WTC11 (cell line): ENCODE results near the gene TNK2. TPM values are rescaled to one million over a fixed set of nuclear protein-coding genes. Genes with fewer than 3 reads are reported as not detected.

Experiments used
- ATAC-seq: fragments of 200-7000 bp; cut with Tn5 transposase; 2 replicates; pipeline ENCODE4 v1.10.0; 2021; ENCODE audit warnings: mild to moderate bottlenecking, moderate library complexity
- CTCF ChIA-PET: fragments of 300-600 bp; sonication (Branson Sonifier 250); formaldehyde crosslinking; loops from one replicate; lab custom pipeline; 2021; ENCODE audit warnings: antibody characterized with exemption; lab: Charles Lee
- POLR2A ChIA-PET: fragments of 350-600 bp; sonication (Branson Sonifier 250); formaldehyde crosslinking; loops from one replicate; lab custom pipeline; 2021; ENCODE audit warnings: antibody characterized with exemption; lab: Charles Lee
- DNase-seq: peaks from one replicate; pipeline ENCODE4 v3.0.0; 2021; ENCODE audit warnings: low spot score
- H3K27ac Mint-ChIP-seq: 2 replicates; pipeline ENCODE4 v1.8.0; 2021; ENCODE audit warnings: mixed read lengths
- H3K27me3 Mint-ChIP-seq: 2 replicates; pipeline ENCODE4 v1.8.0; 2021; ENCODE audit warnings: low read depth, mild to moderate bottlenecking, moderate library complexity, mixed read lengths
- H3K36me3 Mint-ChIP-seq: 2 replicates; pipeline ENCODE4 v1.8.0; 2021; ENCODE audit warnings: mixed read lengths
- H3K4me1 Mint-ChIP-seq: 2 replicates; pipeline ENCODE4 v1.8.0; 2022; ENCODE audit warnings: mixed read lengths
- H3K4me3 Mint-ChIP-seq: 2 replicates; pipeline ENCODE4 v1.8.0; 2021; ENCODE audit warnings: mild to moderate bottlenecking, moderate library complexity, mixed read lengths
- H3K9me3 Mint-ChIP-seq: 2 replicates; pipeline ENCODE4 v1.8.0; 2021; ENCODE audit warnings: mixed read lengths
- ATF1 ChIP-seq: sonication (generic); formaldehyde crosslinking; IDR thresholded peaks from 2 replicates; pipeline ENCODE4 v1.8.1; 2023; ENCODE audit warnings: mild to moderate bottlenecking, moderate library complexity, missing genetic modification reagents
- CREB1 ChIP-seq: sonication (generic); formaldehyde crosslinking; IDR thresholded peaks from 2 replicates; pipeline ENCODE4 v1.8.0; 2023; ENCODE audit warnings: mild to moderate bottlenecking, missing genetic modification reagents
- ESRRA ChIP-seq: sonication (generic); formaldehyde crosslinking; IDR thresholded peaks from 2 replicates; pipeline ENCODE4 v1.8.1; 2022; ENCODE audit warnings: mild to moderate bottlenecking, missing genetic modification reagents, borderline replicate concordance
- FOXJ3 ChIP-seq: sonication (generic); formaldehyde crosslinking; IDR thresholded peaks from 2 replicates; pipeline ENCODE4 v1.9.0; 2021; ENCODE audit warnings: missing genetic modification reagents, mild to moderate bottlenecking, borderline replicate concordance
- FOXP1 ChIP-seq: sonication (generic); formaldehyde crosslinking; IDR thresholded peaks from 2 replicates; pipeline ENCODE4 v1.8.0; 2022; ENCODE audit warnings: missing genetic modification reagents, mild to moderate bottlenecking, moderate library complexity, borderline replicate concordance
- GABPB1 ChIP-seq: sonication (generic); formaldehyde crosslinking; IDR thresholded peaks from 2 replicates; pipeline ENCODE4 v1.8.1; 2023; ENCODE audit warnings: mild to moderate bottlenecking, missing genetic modification reagents
- NR2C2 ChIP-seq: sonication (generic); formaldehyde crosslinking; IDR thresholded peaks from 2 replicates; pipeline ENCODE4 v1.8.0; 2022; ENCODE audit warnings: mild to moderate bottlenecking, missing genetic modification reagents
- SP1 ChIP-seq: sonication (generic); formaldehyde crosslinking; conservative IDR thresholded peaks from 2 replicates; pipeline ENCODE4 v1.8.1; 2022; ENCODE audit warnings: missing genetic modification reagents
- TP53 ChIP-seq: sonication (generic); formaldehyde crosslinking; IDR thresholded peaks from 2 replicates; pipeline ENCODE4 v1.8.1; 2023; ENCODE audit warnings: mild to moderate bottlenecking, missing genetic modification reagents
- ZNF232 ChIP-seq: sonication (generic); formaldehyde crosslinking; IDR thresholded peaks from 2 replicates; pipeline ENCODE4 v1.8.0; 2022; ENCODE audit warnings: mild to moderate bottlenecking, missing genetic modification reagents
- total RNA-seq: library from RNA; stranded (reverse); gene quantifications from 3 replicates; pipeline ENCODE4 v1.2.3, GENCODE V29; 2021
- TF ChIP-seq, protein P1 (sequence below): sonication (generic); formaldehyde crosslinking; IDR thresholded peaks from 2 replicates; pipeline ENCODE4 v1.8.0; 2023; ENCODE audit warnings: missing genetic modification reagents
- TF ChIP-seq, protein P2 (sequence below): fragments of 250-450 bp; sonication (Bioruptor Pico); IDR thresholded peaks from 2 replicates; pipeline ENCODE4 v1.9.0; 2021; ENCODE audit warnings: mild to moderate bottlenecking, borderline replicate concordance
- TF ChIP-seq, protein P3 (sequence below): sonication (generic); formaldehyde crosslinking; IDR thresholded peaks from 2 replicates; pipeline ENCODE4 v1.8.1; 2022; ENCODE audit warnings: mild to moderate bottlenecking, missing genetic modification reagents, moderate library complexity, borderline replicate concordance
- TF ChIP-seq, protein P4 (sequence below): sonication (generic); formaldehyde crosslinking; IDR thresholded peaks from 2 replicates; pipeline ENCODE4 v1.8.1; 2022; ENCODE audit warnings: mild to moderate bottlenecking, moderate library complexity, missing genetic modification reagents
- TF ChIP-seq, protein P5 (sequence below): sonication (generic); formaldehyde crosslinking; conservative IDR thresholded peaks from 2 replicates; pipeline ENCODE4 v1.8.1; 2022; ENCODE audit warnings: mild to moderate bottlenecking, missing genetic modification reagents
- TF ChIP-seq, protein P6 (sequence below): sonication (generic); formaldehyde crosslinking; IDR thresholded peaks from 2 replicates; pipeline ENCODE4 v1.8.0; 2023; ENCODE audit warnings: missing genetic modification reagents, mild to moderate bottlenecking, borderline replicate concordance
- TF ChIP-seq, protein P7 (sequence below): sonication (generic); formaldehyde crosslinking; IDR thresholded peaks from 2 replicates; pipeline ENCODE4 v1.8.1; 2022; ENCODE audit warnings: low read depth, mild to moderate bottlenecking, moderate library complexity, missing genetic modification reagents, borderline replicate concordance

TNK2 gene
- total RNA-seq, 1 experiment from 2014 or later, result 58.4 TPM

DNA sequence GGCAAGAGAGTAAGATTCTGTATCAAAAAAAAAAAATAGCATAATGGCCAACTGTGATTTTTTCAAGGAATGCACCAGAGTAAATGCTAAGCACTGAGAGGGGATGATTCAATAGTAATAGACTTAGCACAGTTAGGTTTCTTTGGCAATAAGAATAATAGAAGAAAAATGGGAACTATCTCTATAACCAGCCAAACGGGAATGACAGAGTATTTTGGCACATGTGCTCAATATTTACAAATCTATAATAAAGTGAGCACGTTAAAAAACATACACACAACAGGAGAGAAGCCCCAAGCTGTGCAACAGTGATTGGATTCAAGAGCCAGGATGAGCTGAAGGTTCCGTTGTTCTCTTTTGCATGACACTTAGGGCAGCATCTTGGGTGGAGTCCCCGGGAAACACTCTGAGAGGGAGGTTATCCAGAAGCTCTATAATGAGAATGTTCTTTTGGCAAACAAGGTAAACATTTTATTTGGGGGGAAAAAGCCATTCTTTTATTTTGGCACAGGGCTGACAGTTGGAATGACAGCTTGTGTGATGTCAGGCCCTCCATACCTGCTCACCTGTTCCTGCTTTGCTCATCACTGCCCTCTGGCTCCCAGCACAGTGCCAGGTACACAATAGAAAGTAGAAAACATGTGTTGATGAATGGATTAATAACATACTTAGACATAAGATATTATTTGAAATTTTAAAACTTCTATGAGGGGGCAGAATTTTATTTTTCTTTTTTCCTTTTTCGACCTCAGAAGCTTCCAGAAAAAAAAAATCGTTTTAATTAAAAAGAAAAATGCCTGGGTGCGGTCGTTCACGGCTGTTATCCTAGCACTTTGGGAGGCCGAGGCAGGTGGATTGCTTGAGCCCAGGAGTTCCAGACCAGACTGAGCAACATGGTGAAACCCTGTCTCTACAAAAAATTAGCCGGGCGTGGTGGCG, 52.6 kb downstream of the TNK2 start:
- TF ChIP-seq FOXP1 (CRISPR knock-in tag) (no peak), NR2C2 (CRISPR knock-in tag) (no peak), SP1 (no peak), ZNF232 (CRISPR knock-in tag) (no peak), ESRRA (no peak), TP53 (CRISPR knock-in tag) (no peak), ATF1 (no peak), CREB1 (CRISPR knock-in tag) (no peak), GABPB1 (CRISPR knock-in tag) (no peak), FOXJ3 (CRISPR knock-in tag) (no peak)
- TF ChIP-seq, protein P1, sequence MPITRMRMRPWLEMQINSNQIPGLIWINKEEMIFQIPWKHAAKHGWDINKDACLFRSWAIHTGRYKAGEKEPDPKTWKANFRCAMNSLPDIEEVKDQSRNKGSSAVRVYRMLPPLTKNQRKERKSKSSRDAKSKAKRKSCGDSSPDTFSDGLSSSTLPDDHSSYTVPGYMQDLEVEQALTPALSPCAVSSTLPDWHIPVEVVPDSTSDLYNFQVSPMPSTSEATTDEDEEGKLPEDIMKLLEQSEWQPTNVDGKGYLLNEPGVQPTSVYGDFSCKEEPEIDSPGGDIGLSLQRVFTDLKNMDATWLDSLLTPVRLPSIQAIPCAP (CRISPR knock-in tag), result no peak
- TF ChIP-seq, protein P2, sequence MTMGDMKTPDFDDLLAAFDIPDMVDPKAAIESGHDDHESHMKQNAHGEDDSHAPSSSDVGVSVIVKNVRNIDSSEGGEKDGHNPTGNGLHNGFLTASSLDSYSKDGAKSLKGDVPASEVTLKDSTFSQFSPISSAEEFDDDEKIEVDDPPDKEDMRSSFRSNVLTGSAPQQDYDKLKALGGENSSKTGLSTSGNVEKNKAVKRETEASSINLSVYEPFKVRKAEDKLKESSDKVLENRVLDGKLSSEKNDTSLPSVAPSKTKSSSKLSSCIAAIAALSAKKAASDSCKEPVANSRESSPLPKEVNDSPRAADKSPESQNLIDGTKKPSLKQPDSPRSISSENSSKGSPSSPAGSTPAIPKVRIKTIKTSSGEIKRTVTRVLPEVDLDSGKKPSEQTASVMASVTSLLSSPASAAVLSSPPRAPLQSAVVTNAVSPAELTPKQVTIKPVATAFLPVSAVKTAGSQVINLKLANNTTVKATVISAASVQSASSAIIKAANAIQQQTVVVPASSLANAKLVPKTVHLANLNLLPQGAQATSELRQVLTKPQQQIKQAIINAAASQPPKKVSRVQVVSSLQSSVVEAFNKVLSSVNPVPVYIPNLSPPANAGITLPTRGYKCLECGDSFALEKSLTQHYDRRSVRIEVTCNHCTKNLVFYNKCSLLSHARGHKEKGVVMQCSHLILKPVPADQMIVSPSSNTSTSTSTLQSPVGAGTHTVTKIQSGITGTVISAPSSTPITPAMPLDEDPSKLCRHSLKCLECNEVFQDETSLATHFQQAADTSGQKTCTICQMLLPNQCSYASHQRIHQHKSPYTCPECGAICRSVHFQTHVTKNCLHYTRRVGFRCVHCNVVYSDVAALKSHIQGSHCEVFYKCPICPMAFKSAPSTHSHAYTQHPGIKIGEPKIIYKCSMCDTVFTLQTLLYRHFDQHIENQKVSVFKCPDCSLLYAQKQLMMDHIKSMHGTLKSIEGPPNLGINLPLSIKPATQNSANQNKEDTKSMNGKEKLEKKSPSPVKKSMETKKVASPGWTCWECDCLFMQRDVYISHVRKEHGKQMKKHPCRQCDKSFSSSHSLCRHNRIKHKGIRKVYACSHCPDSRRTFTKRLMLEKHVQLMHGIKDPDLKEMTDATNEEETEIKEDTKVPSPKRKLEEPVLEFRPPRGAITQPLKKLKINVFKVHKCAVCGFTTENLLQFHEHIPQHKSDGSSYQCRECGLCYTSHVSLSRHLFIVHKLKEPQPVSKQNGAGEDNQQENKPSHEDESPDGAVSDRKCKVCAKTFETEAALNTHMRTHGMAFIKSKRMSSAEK (CRISPR knock-in tag), result no peak
- TF ChIP-seq, protein P3, sequence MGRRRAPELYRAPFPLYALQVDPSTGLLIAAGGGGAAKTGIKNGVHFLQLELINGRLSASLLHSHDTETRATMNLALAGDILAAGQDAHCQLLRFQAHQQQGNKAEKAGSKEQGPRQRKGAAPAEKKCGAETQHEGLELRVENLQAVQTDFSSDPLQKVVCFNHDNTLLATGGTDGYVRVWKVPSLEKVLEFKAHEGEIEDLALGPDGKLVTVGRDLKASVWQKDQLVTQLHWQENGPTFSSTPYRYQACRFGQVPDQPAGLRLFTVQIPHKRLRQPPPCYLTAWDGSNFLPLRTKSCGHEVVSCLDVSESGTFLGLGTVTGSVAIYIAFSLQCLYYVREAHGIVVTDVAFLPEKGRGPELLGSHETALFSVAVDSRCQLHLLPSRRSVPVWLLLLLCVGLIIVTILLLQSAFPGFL, result no peak
- TF ChIP-seq, protein P4, sequence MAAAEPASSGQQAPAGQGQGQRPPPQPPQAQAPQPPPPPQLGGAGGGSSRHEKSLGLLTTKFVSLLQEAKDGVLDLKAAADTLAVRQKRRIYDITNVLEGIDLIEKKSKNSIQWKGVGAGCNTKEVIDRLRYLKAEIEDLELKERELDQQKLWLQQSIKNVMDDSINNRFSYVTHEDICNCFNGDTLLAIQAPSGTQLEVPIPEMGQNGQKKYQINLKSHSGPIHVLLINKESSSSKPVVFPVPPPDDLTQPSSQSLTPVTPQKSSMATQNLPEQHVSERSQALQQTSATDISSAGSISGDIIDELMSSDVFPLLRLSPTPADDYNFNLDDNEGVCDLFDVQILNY, result no peak
- TF ChIP-seq, protein P5, sequence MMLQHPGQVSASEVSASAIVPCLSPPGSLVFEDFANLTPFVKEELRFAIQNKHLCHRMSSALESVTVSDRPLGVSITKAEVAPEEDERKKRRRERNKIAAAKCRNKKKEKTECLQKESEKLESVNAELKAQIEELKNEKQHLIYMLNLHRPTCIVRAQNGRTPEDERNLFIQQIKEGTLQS (CRISPR knock-in tag), result no peak
- TF ChIP-seq, protein P6, sequence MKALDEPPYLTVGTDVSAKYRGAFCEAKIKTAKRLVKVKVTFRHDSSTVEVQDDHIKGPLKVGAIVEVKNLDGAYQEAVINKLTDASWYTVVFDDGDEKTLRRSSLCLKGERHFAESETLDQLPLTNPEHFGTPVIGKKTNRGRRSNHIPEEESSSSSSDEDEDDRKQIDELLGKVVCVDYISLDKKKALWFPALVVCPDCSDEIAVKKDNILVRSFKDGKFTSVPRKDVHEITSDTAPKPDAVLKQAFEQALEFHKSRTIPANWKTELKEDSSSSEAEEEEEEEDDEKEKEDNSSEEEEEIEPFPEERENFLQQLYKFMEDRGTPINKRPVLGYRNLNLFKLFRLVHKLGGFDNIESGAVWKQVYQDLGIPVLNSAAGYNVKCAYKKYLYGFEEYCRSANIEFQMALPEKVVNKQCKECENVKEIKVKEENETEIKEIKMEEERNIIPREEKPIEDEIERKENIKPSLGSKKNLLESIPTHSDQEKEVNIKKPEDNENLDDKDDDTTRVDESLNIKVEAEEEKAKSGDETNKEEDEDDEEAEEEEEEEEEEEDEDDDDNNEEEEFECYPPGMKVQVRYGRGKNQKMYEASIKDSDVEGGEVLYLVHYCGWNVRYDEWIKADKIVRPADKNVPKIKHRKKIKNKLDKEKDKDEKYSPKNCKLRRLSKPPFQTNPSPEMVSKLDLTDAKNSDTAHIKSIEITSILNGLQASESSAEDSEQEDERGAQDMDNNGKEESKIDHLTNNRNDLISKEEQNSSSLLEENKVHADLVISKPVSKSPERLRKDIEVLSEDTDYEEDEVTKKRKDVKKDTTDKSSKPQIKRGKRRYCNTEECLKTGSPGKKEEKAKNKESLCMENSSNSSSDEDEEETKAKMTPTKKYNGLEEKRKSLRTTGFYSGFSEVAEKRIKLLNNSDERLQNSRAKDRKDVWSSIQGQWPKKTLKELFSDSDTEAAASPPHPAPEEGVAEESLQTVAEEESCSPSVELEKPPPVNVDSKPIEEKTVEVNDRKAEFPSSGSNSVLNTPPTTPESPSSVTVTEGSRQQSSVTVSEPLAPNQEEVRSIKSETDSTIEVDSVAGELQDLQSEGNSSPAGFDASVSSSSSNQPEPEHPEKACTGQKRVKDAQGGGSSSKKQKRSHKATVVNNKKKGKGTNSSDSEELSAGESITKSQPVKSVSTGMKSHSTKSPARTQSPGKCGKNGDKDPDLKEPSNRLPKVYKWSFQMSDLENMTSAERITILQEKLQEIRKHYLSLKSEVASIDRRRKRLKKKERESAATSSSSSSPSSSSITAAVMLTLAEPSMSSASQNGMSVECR (CRISPR knock-in tag), result no peak
- TF ChIP-seq, protein P7, sequence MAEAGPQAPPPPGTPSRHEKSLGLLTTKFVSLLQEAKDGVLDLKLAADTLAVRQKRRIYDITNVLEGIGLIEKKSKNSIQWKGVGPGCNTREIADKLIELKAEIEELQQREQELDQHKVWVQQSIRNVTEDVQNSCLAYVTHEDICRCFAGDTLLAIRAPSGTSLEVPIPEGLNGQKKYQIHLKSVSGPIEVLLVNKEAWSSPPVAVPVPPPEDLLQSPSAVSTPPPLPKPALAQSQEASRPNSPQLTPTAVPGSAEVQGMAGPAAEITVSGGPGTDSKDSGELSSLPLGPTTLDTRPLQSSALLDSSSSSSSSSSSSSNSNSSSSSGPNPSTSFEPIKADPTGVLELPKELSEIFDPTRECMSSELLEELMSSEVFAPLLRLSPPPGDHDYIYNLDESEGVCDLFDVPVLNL (CRISPR knock-in tag), result no peak
- CTCF ChIA-PET, result interaction anchor here (0.8 to 8.2 kb wide), 10 partner anchors 7 to 108 kb away, joined by 3 to 167 read pairs (median 6); no protein-coding TSS in a partner anchor
- no peaks in the 10 kb centered on the region for H3K9me3 Mint-ChIP-seq
- POLR2A ChIA-PET, result no interaction called here
- no peak overlapping the region for H3K27ac Mint-ChIP-seq
- DNase-seq (no peak), ATAC-seq (no peak)
- H3K27me3 Mint-ChIP-seq, result 0 out of 2 replicates have a peak, but pooled peaks cover 4% of the 10 kb centered on the region
- H3K4me3 Mint-ChIP-seq, result no peak overlapping the region
- peaks cover 26% of the 10 kb centered on the region for H3K4me1 Mint-ChIP-seq
- no peaks in the 10 kb centered on the region for H3K36me3 Mint-ChIP-seq
